Activated CD8-positive, alpha-beta memory T cell treated with anti-CD3 and anti-CD28 coated beads for 4 hours (primary cell): ENCODE data around the gene UGT3A2.

ENCODE experiments used
- DNase-seq, 2 donors: peaks; one replicate each; pipeline ENCODE4 v3.0.0-alpha.2; 2020; ENCODE audit warnings: low read depth in 2 of 2

Gene UGT3A2

GRCh38 chr5:36006163-36006562 lies 60.5 kb downstream of the UGT3A2 start:
- DNase-seq: no peak

- no peak for DNase-seq
Observed at GRCh38 chr5:36001032-36001431, 65.7 kb downstream of the UGT3A2 start.

GRCh38 chr5:35999547-35999946 lies 67.1 kb downstream of the UGT3A2 start:
- DNase-seq: no peak

- no peak for DNase-seq
Observed at GRCh38 chr5:35996076-35996475, 70.6 kb downstream of the UGT3A2 start.

GRCh38 chr5:35990941-35991611 lies 75.6 kb downstream of the UGT3A2 start, which contains the start of gene UGT3A1:
Gene UGT3A1, minus strand, starts transcription at chr5:35991390. Its CDS starts 150 bp downstream, at chr5:35991240.
- no peak for DNase-seq

- DNase-seq: no peak
Observed at GRCh38 chr5:35990520-35990919, 76.2 kb downstream of the UGT3A2 start.

GRCh38 chr5:35988529-35988928 lies 78.2 kb downstream of the UGT3A2 start:
- DNase-seq: no peak

- no peak for DNase-seq
Observed at GRCh38 chr5:35987776-35988175, 78.9 kb downstream of the UGT3A2 start.
